Lung (tissue), 12 donors: ENCODE data around the gene ASB15. TPM values are rescaled to one million over a fixed set of nuclear protein-coding genes. Genes with fewer than 3 reads are reported as not detected.

Source experiments
- ATAC-seq: fragments of 200-7000 bp; cut with Tn5 transposase; one replicate; pipeline ENCODE4 v1.9.1; 2020; ENCODE audit warnings: moderate number of reproducible peaks; ENCODE audit not compliant: insufficient read depth, low FRiP score
- DNase-seq, 3 donors: peaks; one replicate each; pipeline ENCODE4 v3.0.0-alpha.2; 2013 to 2017
- H3K27ac ChIP-seq, 2 donors: one replicate each; pipeline ENCODE4 v1.5.1; 2013; ENCODE audit warnings: mild to moderate bottlenecking in 2 of 2, moderate library complexity in 2 of 2, control low read depth in 1 of 2, inconsistent platforms in 1 of 2, low read depth in 1 of 2, low read length in 1 of 2
- H3K27me3 ChIP-seq, 3 donors: one replicate each; pipeline ENCODE4 v1.5.1; 2013; ENCODE audit warnings: low read length in 2 of 3; ENCODE audit not compliant: control insufficient read depth in 3 of 3, insufficient read depth in 3 of 3
- H3K36me3 ChIP-seq, 4 donors: one replicate each; pipeline ENCODE4 v1.5.1; 2013; ENCODE audit warnings: low read length in 4 of 4, mild to moderate bottlenecking in 1 of 4, moderate library complexity in 1 of 4; ENCODE audit not compliant: control insufficient read depth in 4 of 4, insufficient read depth in 4 of 4
- H3K4me1 ChIP-seq, 5 donors: one replicate each; pipeline ENCODE4 v1.5.1; 2013; ENCODE audit warnings: low read length in 5 of 5, mild to moderate bottlenecking in 2 of 5, moderate library complexity in 1 of 5; ENCODE audit not compliant: control insufficient read depth in 5 of 5, insufficient read depth in 5 of 5
- H3K4me3 ChIP-seq: one replicate; pipeline ENCODE4 v1.5.1; 2013; ENCODE audit warnings: mild to moderate bottlenecking, control low read depth, moderate library complexity
- H3K9ac ChIP-seq, 2 donors: one replicate each; pipeline ENCODE4 v1.5.1; 2013; ENCODE audit warnings: low read length in 2 of 2, control low read depth in 1 of 2; ENCODE audit not compliant: insufficient read depth in 1 of 2
- H3K9me3 ChIP-seq, 4 donors: one replicate each; pipeline ENCODE4 v1.5.1; 2013; ENCODE audit warnings: low read length in 3 of 4, mild to moderate bottlenecking in 1 of 4, moderate library complexity in 1 of 4; ENCODE audit not compliant: control insufficient read depth in 4 of 4, insufficient read depth in 3 of 4
- WGBS, 2 donors: extraction: QIAGEN DNeasy Blood & Tissue Kit; methylation state at CpG; one replicate each; pipeline ENCODE4 v1.1.7; 2013; 5-methylcytosine and 5-hydroxymethylcytosine counted together
- polyA plus RNA-seq, 2 donors: library from polyadenylated mRNA; stranded (reverse); fragments of 200-250 nt; gene quantifications; one replicate each; pipeline ENCODE4 v1.2.1, GENCODE V29; 2013
- total RNA-seq, 2 donors: library from RNA; depleted of rRNA in 1 of 2; stranded (reverse); fragments of >200 nt in 1 of 2; gene quantifications; one replicate each; pipeline ENCODE4 v1.2.1, GENCODE V29; 2014 to 2021
- TF ChIP-seq, protein P1 (sequence below): IDR thresholded peaks from 2 replicates; pipeline ENCODE4 v1.5.1; 2012; ENCODE audit warnings: mild to moderate bottlenecking; ENCODE audit errors: control extremely low read depth, extremely low read depth
- donor health status: control.
- donor health status: control.
- donor health status: Bipolar disorder and iron deficiency.
- donor health status: healthy.
- donor health status: DM: yes; HTN: yes; CAD: no.

Gene ASB15
- total and polyA plus RNA-seq, 4 donors: not detected

GRCh38 chr7:123681561-123681960 lies 79.9 kb downstream of the ASB15 start:
- ATAC-seq (no peak), DNase-seq (peak; percentile 20 to 53 (median 41))
- H3K9me3 ChIP-seq: no peaks in the 10 kb centered on the region
- no peak overlapping the region for H3K4me3 ChIP-seq
- no peak overlapping the region for H3K27ac ChIP-seq
- TF ChIP-seq, protein P1, sequence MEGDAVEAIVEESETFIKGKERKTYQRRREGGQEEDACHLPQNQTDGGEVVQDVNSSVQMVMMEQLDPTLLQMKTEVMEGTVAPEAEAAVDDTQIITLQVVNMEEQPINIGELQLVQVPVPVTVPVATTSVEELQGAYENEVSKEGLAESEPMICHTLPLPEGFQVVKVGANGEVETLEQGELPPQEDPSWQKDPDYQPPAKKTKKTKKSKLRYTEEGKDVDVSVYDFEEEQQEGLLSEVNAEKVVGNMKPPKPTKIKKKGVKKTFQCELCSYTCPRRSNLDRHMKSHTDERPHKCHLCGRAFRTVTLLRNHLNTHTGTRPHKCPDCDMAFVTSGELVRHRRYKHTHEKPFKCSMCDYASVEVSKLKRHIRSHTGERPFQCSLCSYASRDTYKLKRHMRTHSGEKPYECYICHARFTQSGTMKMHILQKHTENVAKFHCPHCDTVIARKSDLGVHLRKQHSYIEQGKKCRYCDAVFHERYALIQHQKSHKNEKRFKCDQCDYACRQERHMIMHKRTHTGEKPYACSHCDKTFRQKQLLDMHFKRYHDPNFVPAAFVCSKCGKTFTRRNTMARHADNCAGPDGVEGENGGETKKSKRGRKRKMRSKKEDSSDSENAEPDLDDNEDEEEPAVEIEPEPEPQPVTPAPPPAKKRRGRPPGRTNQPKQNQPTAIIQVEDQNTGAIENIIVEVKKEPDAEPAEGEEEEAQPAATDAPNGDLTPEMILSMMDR: no peak
- no peaks in the 10 kb centered on the region for H3K27me3 ChIP-seq
- WGBS, 2 donors: 52 to 63% methylated on average over 2 of the region's 2 CpGs
- no peak overlapping the region for H3K9ac ChIP-seq
- H3K4me1 ChIP-seq: peaks cover 0 to 25% (median 8%) of the 10 kb centered on the region in 5 donors
- peaks cover 0 to 7% (median 4%) of the 10 kb centered on the region in 4 donors for H3K36me3 ChIP-seq

- ATAC-seq: peak; percentile 81
- H3K4me1 ChIP-seq: peaks cover 0 to 25% (median 8%) of the 10 kb centered on the region in 5 donors
- TF ChIP-seq, protein P1: no peak
- no peak overlapping the region for H3K27ac ChIP-seq
- DNase-seq: peak; percentile 16 to 79 (median 76)
- no peak overlapping the region for H3K4me3 ChIP-seq
- peaks cover 2 to 14% (median 8%) of the 10 kb centered on the region in 4 donors for H3K36me3 ChIP-seq
- H3K9ac ChIP-seq: no peak overlapping the region
- no peaks in the 10 kb centered on the region for H3K9me3 ChIP-seq
- WGBS, 2 donors: 76 to 93% methylated on average over 1 of the region's 1 CpG
- no peaks in the 10 kb centered on the region for H3K27me3 ChIP-seq
Measured at GRCh38 chr7:123682690-123683089, 81.1 kb downstream of the ASB15 start.

DNA sequence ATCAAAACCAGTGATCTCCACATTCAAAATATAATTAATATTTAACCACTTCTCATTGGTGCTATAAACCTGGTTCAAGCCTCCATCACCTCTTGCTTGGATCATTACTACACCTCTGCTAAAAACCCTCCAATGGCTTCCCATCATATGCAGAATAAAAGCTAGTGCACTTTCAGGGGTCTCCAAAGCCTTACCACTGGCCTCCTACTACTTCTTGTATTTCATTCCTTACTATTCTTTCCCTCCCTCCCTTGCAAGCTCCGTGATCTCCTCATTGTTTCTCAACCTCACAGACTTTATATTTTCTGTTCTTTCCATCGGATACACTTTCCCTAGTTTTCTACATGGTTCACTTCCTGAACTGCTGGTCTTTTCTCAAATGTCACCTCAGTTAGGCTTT lies 85.5 kb downstream of the ASB15 start:
- H3K27ac ChIP-seq: no peak overlapping the region
- H3K4me3 ChIP-seq: no peak overlapping the region
- H3K27me3 ChIP-seq: no peaks in the 10 kb centered on the region
- WGBS, 2 donors: 95 to 98% methylated on average over 2 of the region's 2 CpGs
- TF ChIP-seq, protein P1: no peak
- H3K9me3 ChIP-seq: no peaks in the 10 kb centered on the region
- H3K9ac ChIP-seq: no peak overlapping the region
- H3K4me1 ChIP-seq: peaks cover 0 to 13% (median under 1%) of the 10 kb centered on the region in 5 donors
- DNase-seq (no peak), ATAC-seq (no peak)
- peaks cover 2 to 16% (median 8%) of the 10 kb centered on the region in 4 donors for H3K36me3 ChIP-seq

- peaks cover 0 to 10% (median 0%) of the 10 kb centered on the region in 5 donors for H3K4me1 ChIP-seq
- no peak overlapping the region for H3K4me3 ChIP-seq
- DNase-seq: no peak
- H3K36me3 ChIP-seq: peaks cover 7 to 14% (median 10%) of the 10 kb centered on the region in 4 donors
- H3K9ac ChIP-seq: no peak overlapping the region
- H3K27ac ChIP-seq: no peak overlapping the region
- TF ChIP-seq, protein P1: no peak
- 90 to 98% methylated on average over 1 of the region's 1 CpG for WGBS, 2 donors
- H3K9me3 ChIP-seq: no peaks in the 10 kb centered on the region
- H3K27me3 ChIP-seq: no peaks in the 10 kb centered on the region
- no peak for ATAC-seq
Measured at GRCh38 chr7:123687727-123688126, 86.1 kb downstream of the ASB15 start.
